H1 (cell line): Measurements from ENCODE around the gene HS2ST1.

ENCODE experiments used
- ATF3 ChIP-seq: IDR thresholded peaks from 2 replicates; pipeline ENCODE4 v1.6.1; 2011; ENCODE audit warnings: low read depth, mild to moderate bottlenecking, low read length; ENCODE audit not compliant: insufficient read depth
- BACH1 ChIP-seq: IDR thresholded peaks from 2 replicates; pipeline ENCODE4 v1.6.1; 2012; ENCODE audit warnings: low read length, improper control_type of control experiment
- CEBPB ChIP-seq: IDR thresholded peaks from 2 replicates; pipeline ENCODE4 v1.6.1; 2012; ENCODE audit warnings: low read depth, low read length
- CHD1 ChIP-seq: IDR thresholded peaks from 2 replicates; pipeline ENCODE4 v1.6.1; 2012; ENCODE audit warnings: low read depth, low read length, improper control_type of control experiment
- GABPA ChIP-seq: IDR thresholded peaks from 2 replicates; pipeline ENCODE4 v1.6.1; 2011; ENCODE audit warnings: mild to moderate bottlenecking, low read length, moderate library complexity, borderline replicate concordance; ENCODE audit not compliant: insufficient read depth
- NRF1 ChIP-seq: IDR thresholded peaks from 2 replicates; pipeline ENCODE4 v1.6.1; 2011; ENCODE audit warnings: mild to moderate bottlenecking, low read depth, low read length, improper control_type of control experiment
- POLR2AphosphoS5 ChIP-seq: IDR thresholded peaks from 2 replicates; pipeline ENCODE4 v1.6.1; 2011; ENCODE audit warnings: low read depth, low read length
- RAD21 ChIP-seq, 2 experiments: IDR thresholded peaks in 1 of 2; conservative IDR thresholded peaks in 1 of 2; 2 replicates each; pipeline ENCODE4 v1.6.1; 2011; ENCODE audit warnings: low read depth in 2 of 2, low read length in 2 of 2, improper control_type of control experiment in 1 of 2, inconsistent platforms in 1 of 2, mild to moderate bottlenecking in 1 of 2, moderate library complexity in 1 of 2
- RBBP5 ChIP-seq: IDR thresholded peaks from 2 replicates; pipeline ENCODE4 v1.7.1; 2012; ENCODE audit warnings: low read depth, mild to moderate bottlenecking, inconsistent platforms, low read length, moderate library complexity, borderline replicate concordance
- SP1 ChIP-seq: IDR thresholded peaks from 2 replicates; pipeline ENCODE4 v1.6.1; 2011; ENCODE audit warnings: low read depth, low read length
- TF ChIP-seq, protein P1 (sequence below), 3 experiments: IDR thresholded peaks; 1 replicate in 2 of 3; 2 replicates in 1 of 3; pipeline versions ENCODE4 v1.5.1 to v1.6.1; 2011; ENCODE audit warnings: low read length in 3 of 3, mild to moderate bottlenecking in 3 of 3, inconsistent platforms in 2 of 3, low read depth in 1 of 3, moderate library complexity in 1 of 3; ENCODE audit not compliant: insufficient read depth in 1 of 3; ENCODE audit errors: control extremely low read depth in 1 of 3

- TF ChIP-seq BACH1 (no peak), RAD21 (IDR thresholded peaks at IDR 0.05 in 1 of 2, conservative IDR thresholded peaks at IDR 0.05 in 1 of 2; ENCODE audit: low read depth in 2 of 2, low read length in 2 of 2) (no peak), POLR2AphosphoS5 (no peak), SP1 (no peak), GABPA (no peak), CEBPB (no peak), CHD1 (no peak), RBBP5 (no peak), ATF3 (no peak), NRF1 (no peak)
- TF ChIP-seq, protein P1, sequence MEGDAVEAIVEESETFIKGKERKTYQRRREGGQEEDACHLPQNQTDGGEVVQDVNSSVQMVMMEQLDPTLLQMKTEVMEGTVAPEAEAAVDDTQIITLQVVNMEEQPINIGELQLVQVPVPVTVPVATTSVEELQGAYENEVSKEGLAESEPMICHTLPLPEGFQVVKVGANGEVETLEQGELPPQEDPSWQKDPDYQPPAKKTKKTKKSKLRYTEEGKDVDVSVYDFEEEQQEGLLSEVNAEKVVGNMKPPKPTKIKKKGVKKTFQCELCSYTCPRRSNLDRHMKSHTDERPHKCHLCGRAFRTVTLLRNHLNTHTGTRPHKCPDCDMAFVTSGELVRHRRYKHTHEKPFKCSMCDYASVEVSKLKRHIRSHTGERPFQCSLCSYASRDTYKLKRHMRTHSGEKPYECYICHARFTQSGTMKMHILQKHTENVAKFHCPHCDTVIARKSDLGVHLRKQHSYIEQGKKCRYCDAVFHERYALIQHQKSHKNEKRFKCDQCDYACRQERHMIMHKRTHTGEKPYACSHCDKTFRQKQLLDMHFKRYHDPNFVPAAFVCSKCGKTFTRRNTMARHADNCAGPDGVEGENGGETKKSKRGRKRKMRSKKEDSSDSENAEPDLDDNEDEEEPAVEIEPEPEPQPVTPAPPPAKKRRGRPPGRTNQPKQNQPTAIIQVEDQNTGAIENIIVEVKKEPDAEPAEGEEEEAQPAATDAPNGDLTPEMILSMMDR (IDR thresholded peaks at IDR 0.05; ENCODE audit: control extremely low read depth in 1 of 3, insufficient read depth in 1 of 3, low read depth in 1 of 3, low read length in 3 of 3): no peak
Observed at GRCh38 chr1:87091425-87091824, 177.0 kb downstream of the HS2ST1 start.
